ENCODE measurements around the gene COPG1. TPM values are rescaled to one million over a fixed set of nuclear protein-coding genes. Genes with fewer than 3 reads are reported as not detected.

The COPG1 gene
- total RNA-seq, 1 experiment from 2014 or later: 132 TPM

- Mint-ChIP-seq H3K9me3 (no peaks in the 10 kb centered on the region), H3K27ac (peak overlapping the region; percentile 100), H3K27me3 (ENCODE audit: low read depth) (no peaks in the 10 kb centered on the region; the same call in 1 of the 2 replicates), H3K36me3 (peaks cover 50% of the 10 kb centered on the region), H3K4me1 (peaks cover 26% of the 10 kb centered on the region), H3K4me3 (peak overlapping the region; percentile 93)
- TF ChIP-seq MXD4 (CRISPR knock-in tag; IDR thresholded peaks at IDR 0.05; ENCODE audit: borderline replicate concordance) (no peak), ATF3 (CRISPR knock-in tag; conservative IDR thresholded peaks at IDR 0.05) (no peak), ZNF232 (CRISPR knock-in tag; IDR thresholded peaks at IDR 0.05) (no peak), GRHL2 (CRISPR knock-in tag; IDR thresholded peaks at IDR 0.05; ENCODE audit: insufficient replicate concordance, severe bottlenecking) (no peak), ZNF416 (CRISPR knock-in tag; IDR thresholded peaks at IDR 0.05) (no peak), ZBTB21 (CRISPR knock-in tag; IDR thresholded peaks at IDR 0.05; ENCODE audit: borderline replicate concordance) (no peak), ZNF263 (CRISPR knock-in tag; IDR thresholded peaks at IDR 0.05; ENCODE audit: low read depth) (no peak), CREM (CRISPR knock-in tag; IDR thresholded peaks at IDR 0.05) (no peak), FOXK1 (CRISPR knock-in tag; IDR thresholded peaks at IDR 0.05) (no peak), ZNF396 (CRISPR knock-in tag; IDR thresholded peaks at IDR 0.05; ENCODE audit: borderline replicate concordance) (no peak), TEAD1 (CRISPR knock-in tag; IDR thresholded peaks at IDR 0.05) (no peak), ELF4 (CRISPR knock-in tag; IDR thresholded peaks at IDR 0.05; ENCODE audit: low read depth) (no peak)
- TF ChIP-seq, protein P1, sequence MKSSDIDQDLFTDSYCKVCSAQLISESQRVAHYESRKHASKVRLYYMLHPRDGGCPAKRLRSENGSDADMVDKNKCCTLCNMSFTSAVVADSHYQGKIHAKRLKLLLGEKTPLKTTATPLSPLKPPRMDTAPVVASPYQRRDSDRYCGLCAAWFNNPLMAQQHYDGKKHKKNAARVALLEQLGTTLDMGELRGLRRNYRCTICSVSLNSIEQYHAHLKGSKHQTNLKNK (CRISPR knock-in tag; IDR thresholded peaks at IDR 0.05): no peak
- TF ChIP-seq, protein P2, sequence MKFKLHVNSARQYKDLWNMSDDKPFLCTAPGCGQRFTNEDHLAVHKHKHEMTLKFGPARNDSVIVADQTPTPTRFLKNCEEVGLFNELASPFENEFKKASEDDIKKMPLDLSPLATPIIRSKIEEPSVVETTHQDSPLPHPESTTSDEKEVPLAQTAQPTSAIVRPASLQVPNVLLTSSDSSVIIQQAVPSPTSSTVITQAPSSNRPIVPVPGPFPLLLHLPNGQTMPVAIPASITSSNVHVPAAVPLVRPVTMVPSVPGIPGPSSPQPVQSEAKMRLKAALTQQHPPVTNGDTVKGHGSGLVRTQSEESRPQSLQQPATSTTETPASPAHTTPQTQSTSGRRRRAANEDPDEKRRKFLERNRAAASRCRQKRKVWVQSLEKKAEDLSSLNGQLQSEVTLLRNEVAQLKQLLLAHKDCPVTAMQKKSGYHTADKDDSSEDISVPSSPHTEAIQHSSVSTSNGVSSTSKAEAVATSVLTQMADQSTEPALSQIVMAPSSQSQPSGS (CRISPR knock-in tag; IDR thresholded peaks at IDR 0.05; ENCODE audit: borderline replicate concordance, low read depth): no peak
- TF ChIP-seq, protein P3, sequence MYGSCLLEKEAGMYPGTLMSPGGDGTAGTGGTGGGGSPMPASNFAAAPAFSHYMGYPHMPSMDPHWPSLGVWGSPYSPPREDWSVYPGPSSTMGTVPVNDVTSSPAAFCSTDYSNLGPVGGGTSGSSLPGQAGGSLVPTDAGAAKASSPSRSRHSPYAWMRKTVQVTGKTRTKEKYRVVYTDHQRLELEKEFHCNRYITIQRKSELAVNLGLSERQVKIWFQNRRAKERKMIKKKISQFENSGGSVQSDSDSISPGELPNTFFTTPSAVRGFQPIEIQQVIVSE (CRISPR knock-in tag; IDR thresholded peaks at IDR 0.05; ENCODE audit: borderline replicate concordance): no peak
- TF ChIP-seq, protein P4, sequence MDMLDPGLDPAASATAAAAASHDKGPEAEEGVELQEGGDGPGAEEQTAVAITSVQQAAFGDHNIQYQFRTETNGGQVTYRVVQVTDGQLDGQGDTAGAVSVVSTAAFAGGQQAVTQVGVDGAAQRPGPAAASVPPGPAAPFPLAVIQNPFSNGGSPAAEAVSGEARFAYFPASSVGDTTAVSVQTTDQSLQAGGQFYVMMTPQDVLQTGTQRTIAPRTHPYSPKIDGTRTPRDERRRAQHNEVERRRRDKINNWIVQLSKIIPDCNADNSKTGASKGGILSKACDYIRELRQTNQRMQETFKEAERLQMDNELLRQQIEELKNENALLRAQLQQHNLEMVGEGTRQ (CRISPR knock-in tag; IDR thresholded peaks at IDR 0.05): no peak
- CTCF ChIA-PET: interaction anchor here (3.0 kb wide), 1 partner anchor 38 kb away, joined by 32 read pairs; a partner anchor contains a TSS
- peak; percentile 13 for DNase-seq (ENCODE audit: low spot score)
- ATAC-seq: peak; percentile 7
- POLR2A ChIA-PET: interaction anchor here (0.9 to 4.4 kb wide), 3 partner anchors 28 to 156 kb away, joined by 3 to 44 read pairs (median 7); partner anchors contain the start of gene RAB43
Measured at GRCh38 chr3:129277829-129278271, 28.4 kb downstream of the COPG1 start.

DNA sequence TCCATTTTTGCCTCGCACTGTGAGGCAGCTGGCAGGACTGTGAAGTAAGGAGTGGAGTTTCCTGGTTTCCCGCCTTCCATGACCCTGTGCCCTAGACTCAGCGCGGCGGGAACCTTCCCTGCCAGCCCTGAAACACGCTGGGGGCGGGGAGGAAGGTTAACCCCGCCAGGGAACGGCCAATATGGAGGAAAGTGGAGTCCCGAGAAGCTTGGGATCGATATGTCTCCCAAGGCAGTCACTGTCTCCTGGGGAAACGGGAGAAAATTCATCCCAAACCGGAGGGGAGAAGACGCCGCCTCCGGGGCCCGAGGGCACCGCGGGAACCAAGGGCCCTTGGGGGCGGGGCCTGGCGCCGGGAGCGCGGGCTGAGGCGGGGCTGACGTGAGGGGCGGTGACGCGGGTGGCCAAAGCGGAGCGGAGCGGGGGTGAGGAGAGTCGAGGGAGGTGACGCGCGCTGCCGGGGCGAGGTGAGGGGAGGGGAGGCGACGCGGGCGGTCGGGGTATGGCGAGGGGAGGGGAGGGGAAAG lies 29.1 kb downstream of the COPG1 start, which contains the start of gene HMCES:
Gene HMCES (plus strand): TSS at position 432 of the 527 bp plus-strand sequence. CDS start 863 bp downstream, outside the sequence.
- CTCF ChIA-PET: interaction anchor here (0.6 to 3.0 kb wide), 10 partner anchors 12 to 308 kb away, joined by 3 to 32 read pairs (median 3); a partner anchor contains a TSS
- DNase-seq (ENCODE audit: low spot score) (peak; percentile 94), ATAC-seq (peak; percentile 89)
- peak within 1 kb of the TSS; percentile 98 for H3K4me3 Mint-ChIP-seq
- POLR2A ChIA-PET: interaction anchor here (0.9 to 4.4 kb wide), 4 partner anchors 10 to 157 kb away, joined by 3 to 44 read pairs (median 6); partner anchors contain the start of gene RAB43
- peaks cover 26% of the 10 kb centered on the region for H3K4me1 Mint-ChIP-seq
- H3K27me3 Mint-ChIP-seq (ENCODE audit: low read depth): no peaks in the 10 kb centered on the region; the same call in 1 of the 2 replicates
- peak within 1 kb of the TSS; percentile 100 for H3K27ac Mint-ChIP-seq
- H3K36me3 Mint-ChIP-seq: peaks cover 45% of the 10 kb centered on the region
- no peaks in the 10 kb centered on the region for H3K9me3 Mint-ChIP-seq
- TF ChIP-seq GRHL2 (CRISPR knock-in tag; IDR thresholded peaks at IDR 0.05; ENCODE audit: insufficient replicate concordance, severe bottlenecking) (no peak), FOXK1 (CRISPR knock-in tag; IDR thresholded peaks at IDR 0.05) (no peak; the same call in 1 of the 2 replicates), ETV6 (CRISPR knock-in tag; IDR thresholded peaks at IDR 0.05) (peak; percentile 59; the same call in 1 of the 2 replicates), ARID4B (CRISPR knock-in tag; IDR thresholded peaks at IDR 0.05; ENCODE audit: borderline replicate concordance) (no peak), JAZF1 (CRISPR knock-in tag; IDR thresholded peaks at IDR 0.05) (no peak)
- TF ChIP-seq, protein P5, sequence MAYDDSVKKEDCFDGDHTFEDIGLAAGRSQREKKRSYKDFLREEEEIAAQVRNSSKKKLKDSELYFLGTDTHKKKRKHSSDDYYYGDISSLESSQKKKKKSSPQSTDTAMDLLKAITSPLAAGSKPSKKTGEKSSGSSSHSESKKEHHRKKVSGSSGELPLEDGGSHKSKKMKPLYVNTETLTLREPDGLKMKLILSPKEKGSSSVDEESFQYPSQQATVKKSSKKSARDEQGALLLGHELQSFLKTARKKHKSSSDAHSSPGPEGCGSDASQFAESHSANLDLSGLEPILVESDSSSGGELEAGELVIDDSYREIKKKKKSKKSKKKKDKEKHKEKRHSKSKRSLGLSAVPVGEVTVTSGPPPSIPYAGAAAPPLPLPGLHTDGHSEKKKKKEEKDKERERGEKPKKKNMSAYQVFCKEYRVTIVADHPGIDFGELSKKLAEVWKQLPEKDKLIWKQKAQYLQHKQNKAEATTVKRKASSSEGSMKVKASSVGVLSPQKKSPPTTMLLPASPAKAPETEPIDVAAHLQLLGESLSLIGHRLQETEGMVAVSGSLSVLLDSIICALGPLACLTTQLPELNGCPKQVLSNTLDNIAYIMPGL (CRISPR knock-in tag; IDR thresholded peaks at IDR 0.05): no peak
- TF ChIP-seq, protein P6, sequence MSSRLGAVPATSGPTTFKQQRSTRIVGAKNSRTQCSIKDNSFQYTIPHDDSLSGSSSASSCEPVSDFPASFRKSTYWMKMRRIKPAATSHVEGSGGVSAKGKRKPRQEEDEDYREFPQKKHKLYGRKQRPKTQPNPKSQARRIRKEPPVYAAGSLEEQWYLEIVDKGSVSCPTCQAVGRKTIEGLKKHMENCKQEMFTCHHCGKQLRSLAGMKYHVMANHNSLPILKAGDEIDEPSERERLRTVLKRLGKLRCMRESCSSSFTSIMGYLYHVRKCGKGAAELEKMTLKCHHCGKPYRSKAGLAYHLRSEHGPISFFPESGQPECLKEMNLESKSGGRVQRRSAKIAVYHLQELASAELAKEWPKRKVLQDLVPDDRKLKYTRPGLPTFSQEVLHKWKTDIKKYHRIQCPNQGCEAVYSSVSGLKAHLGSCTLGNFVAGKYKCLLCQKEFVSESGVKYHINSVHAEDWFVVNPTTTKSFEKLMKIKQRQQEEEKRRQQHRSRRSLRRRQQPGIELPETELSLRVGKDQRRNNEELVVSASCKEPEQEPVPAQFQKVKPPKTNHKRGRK (CRISPR knock-in tag; IDR thresholded peaks at IDR 0.05; ENCODE audit: borderline replicate concordance): no peak
